PC-3 (cell line): ENCODE data around the gene PTGS1.

Experiments used
- EZH2 ChIP-seq: fragments of 300-600 bp; sonication (generic); IDR thresholded peaks from one replicate; pipeline ENCODE4 v1.6.1; 2017; ENCODE audit warnings: antibody characterized with exemption, mild to moderate bottlenecking, low read length; ENCODE audit not compliant: unreplicated experiment
- EZH2phosphoT487 ChIP-seq: fragments of 300-600 bp; sonication (generic); IDR thresholded peaks from 2 replicates; pipeline ENCODE4 v1.6.1; 2018; ENCODE audit warnings: mild to moderate bottlenecking, antibody characterized with exemption, low read length, borderline replicate concordance
- TF ChIP-seq, protein P1 (sequence below): fragments of 300-600 bp; sonication (generic); conservative IDR thresholded peaks from 2 replicates; pipeline ENCODE4 v1.5.1; 2017; ENCODE audit warnings: antibody characterized with exemption, low read depth, mild to moderate bottlenecking, low read length

- TF ChIP-seq, protein P1, sequence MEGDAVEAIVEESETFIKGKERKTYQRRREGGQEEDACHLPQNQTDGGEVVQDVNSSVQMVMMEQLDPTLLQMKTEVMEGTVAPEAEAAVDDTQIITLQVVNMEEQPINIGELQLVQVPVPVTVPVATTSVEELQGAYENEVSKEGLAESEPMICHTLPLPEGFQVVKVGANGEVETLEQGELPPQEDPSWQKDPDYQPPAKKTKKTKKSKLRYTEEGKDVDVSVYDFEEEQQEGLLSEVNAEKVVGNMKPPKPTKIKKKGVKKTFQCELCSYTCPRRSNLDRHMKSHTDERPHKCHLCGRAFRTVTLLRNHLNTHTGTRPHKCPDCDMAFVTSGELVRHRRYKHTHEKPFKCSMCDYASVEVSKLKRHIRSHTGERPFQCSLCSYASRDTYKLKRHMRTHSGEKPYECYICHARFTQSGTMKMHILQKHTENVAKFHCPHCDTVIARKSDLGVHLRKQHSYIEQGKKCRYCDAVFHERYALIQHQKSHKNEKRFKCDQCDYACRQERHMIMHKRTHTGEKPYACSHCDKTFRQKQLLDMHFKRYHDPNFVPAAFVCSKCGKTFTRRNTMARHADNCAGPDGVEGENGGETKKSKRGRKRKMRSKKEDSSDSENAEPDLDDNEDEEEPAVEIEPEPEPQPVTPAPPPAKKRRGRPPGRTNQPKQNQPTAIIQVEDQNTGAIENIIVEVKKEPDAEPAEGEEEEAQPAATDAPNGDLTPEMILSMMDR: no peak
- TF ChIP-seq EZH2 (no peak), EZH2phosphoT487 (no peak)
Measured at GRCh38 chr9:122401896-122402295, 31.1 kb downstream of the PTGS1 start.
